ENCODE data around the gene GAMT.

GAMT gene

GRCh38 chr19:1418951-1419738 lies 17.8 kb upstream of the GAMT start:
- no peak for DNase-seq (ENCODE audit: low spot score)

- no peak for DNase-seq (ENCODE audit: low spot score)
These were observed 17.1 kb upstream of the GAMT start for GRCh38 chr19:1418496-1418775.

GRCh38 chr19:1417681-1418495 lies 16.5 kb upstream of the GAMT start:
- no peak for DNase-seq (ENCODE audit: low spot score)

GRCh38 chr19:1417145-1417544 lies 15.8 kb upstream of the GAMT start:
- DNase-seq (ENCODE audit: low spot score) = no peak

- no peak for DNase-seq (ENCODE audit: low spot score)
These were observed 14.9 kb upstream of the GAMT start for GRCh38 chr19:1416014-1416841.

- no peak for DNase-seq (ENCODE audit: low spot score)
These were observed 11.9 kb upstream of the GAMT start for GRCh38 chr19:1412995-1413800.

GRCh38 chr19:1412323-1412923 lies 11.1 kb upstream of the GAMT start:
- no peak for DNase-seq (ENCODE audit: low spot score)

- DNase-seq (ENCODE audit: low spot score) = peak; percentile 99
These were observed 10.2 kb upstream of the GAMT start for GRCh38 chr19:1411255-1412191.

GRCh38 chr19:1410789-1411188 lies 9.4 kb upstream of the GAMT start:
- DNase-seq (ENCODE audit: low spot score) = no peak

- no peak for DNase-seq (ENCODE audit: low spot score)
These were observed 8.9 kb upstream of the GAMT start for GRCh38 chr19:1410136-1410786.

GRCh38 chr19:1409204-1410005 lies 8.1 kb upstream of the GAMT start:
- DNase-seq (ENCODE audit: low spot score) = no peak

GRCh38 chr19:1408300-1409203 lies 7.2 kb upstream of the GAMT start:
- DNase-seq (ENCODE audit: low spot score) = no peak

GRCh38 chr19:1407528-1408299 lies 6.4 kb upstream of the GAMT start, which contains the start of gene DAZAP1:
TSS of gene DAZAP1 (plus strand) at chr19:1407586. CDS start at chr19:1407774, 188 bp downstream.
- no peak for DNase-seq (ENCODE audit: low spot score)

GRCh38 chr19:1406774-1407527 lies 5.6 kb upstream of the GAMT start:
- peak; percentile 96 for DNase-seq (ENCODE audit: low spot score)

GRCh38 chr19:1402411-1403070 lies 1.2 kb upstream of the GAMT start:
- no peak for DNase-seq (ENCODE audit: low spot score)

GRCh38 chr19:1401889-1402217 lies 511 bp upstream of the GAMT start:
- DNase-seq (ENCODE audit: low spot score) = no peak

Measured in pons (tissue), 1 donor.